ENCODE results near the gene PLOD1.
"Not testable (repeated sequence)": the region's sequence is repeated elsewhere in the genome, so short reads cannot be mapped to it uniquely, and the experiment has no call there.

Gene PLOD1

DNA sequence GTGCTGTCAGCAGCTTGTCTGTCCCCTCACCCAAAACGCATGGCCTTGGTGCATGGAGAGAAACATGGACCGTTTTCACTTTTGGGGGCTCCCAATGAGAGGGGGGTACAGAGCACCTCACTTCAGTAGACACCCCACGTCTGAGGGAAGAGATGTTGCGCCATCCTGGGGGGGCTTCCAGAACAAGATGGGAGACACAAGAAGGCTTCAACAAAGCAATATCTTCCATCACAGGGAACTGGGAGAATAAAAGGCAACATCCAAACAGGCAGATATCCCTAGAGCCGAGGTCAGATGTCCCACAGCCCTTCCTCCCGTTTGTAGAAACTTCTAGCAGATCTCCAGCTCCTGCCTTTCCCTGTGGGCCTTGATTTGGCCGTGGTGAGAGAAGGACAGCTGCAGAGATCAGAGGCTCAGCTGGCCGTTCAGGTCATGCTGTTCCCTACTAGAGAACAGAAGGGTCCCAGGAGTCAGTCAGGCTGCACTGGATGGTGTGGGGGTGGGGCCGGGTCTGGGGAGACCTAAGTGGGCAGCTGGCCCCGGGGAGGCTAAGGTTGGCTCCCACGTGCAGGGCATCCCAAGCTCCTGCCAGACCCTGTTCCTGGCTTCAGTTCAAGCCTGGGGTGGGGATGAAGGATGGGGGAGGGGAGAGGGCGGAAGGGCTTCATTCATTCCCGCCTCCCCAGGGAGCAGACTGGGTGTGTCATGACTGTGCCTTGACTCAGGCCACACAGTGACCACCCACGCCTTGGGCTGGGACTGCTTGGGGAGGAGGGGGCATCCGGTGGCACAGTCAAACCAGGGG lies 4.4 kb downstream of the PLOD1 start:
- Histone ChIP-seq H3K4me1 (peaks cover 6% of the 10 kb centered on the region), H3K9me3 (no peaks in the 10 kb centered on the region), H3K27me3 (ENCODE audit: low read depth) (no peaks in the 10 kb centered on the region), H3K36me3 (replicated peaks) (peaks cover 4% of the 10 kb centered on the region; the same call in 1 of the 2 replicates), H3K4me3 (no peak overlapping the region)
- no peak for DNase-seq (ENCODE audit: low spot score in 2 of 2)
- in situ Hi-C loops (cut with MboI; ENCODE audit: low sequenced_read_pairs) = no loop called here

DNA sequence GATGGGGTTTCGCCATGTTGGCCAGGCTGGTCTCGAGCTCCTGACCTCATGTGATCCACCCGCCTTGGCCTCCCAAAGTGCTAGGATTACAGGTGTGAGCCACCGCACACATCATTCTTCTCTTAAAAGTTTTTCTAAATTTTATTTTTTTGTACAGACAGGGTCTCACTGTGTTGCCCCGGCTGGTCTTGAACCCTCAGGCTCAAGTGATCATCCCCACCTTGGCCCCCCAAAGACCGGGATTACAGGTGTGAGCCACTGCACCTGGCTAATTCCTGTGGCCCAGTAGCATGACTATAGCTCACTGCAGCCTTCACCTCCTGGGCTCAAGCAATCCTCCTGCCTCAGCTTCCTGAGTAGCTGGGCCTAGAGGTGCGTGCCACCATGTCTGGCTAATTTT lies 5.3 kb downstream of the PLOD1 start:
- H3K4me3 ChIP-seq; DNase-seq (ENCODE audit: low spot score in 2 of 2); H3K9me3 ChIP-seq; H3K27me3 ChIP-seq (ENCODE audit: low read depth); in situ Hi-C loops (cut with MboI; ENCODE audit: low sequenced_read_pairs); H3K4me1 ChIP-seq; H3K36me3 ChIP-seq (replicated peaks): not testable (repeated sequence)

DNA sequence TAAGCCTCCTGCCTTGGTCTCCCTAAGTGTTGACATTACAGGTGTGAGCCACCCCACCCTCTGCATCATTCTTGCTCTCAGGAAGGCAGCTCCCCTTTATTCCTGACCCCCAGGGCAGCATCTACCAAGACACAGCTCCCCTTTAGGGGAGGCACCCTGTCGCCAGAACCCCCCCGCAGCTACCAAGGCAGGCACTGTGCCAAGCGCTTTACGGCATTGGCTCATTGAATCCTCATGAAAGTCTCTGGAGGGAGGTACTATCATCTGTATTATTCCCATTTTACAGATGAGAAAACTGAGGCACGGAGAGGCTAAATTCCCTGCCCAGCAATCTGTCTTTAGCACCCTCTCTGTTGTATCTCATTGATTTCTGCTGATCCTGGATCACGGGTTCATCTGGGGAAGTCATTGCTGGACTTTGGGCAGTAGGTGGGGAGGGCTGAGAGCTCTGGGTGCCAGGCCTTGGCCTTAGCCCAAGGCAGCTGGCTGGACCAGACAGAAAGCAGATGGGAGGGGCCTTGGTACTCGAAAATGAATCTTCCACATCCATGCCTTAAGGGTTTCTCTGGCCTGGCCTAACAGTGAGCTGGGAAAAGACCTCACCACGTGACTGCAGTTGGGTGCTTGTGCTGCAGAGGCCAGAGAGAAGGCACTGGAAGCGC lies 5.9 kb downstream of the PLOD1 start:
- Histone ChIP-seq H3K4me3 (no peak overlapping the region), H3K4me1 (no peaks in the 10 kb centered on the region), H3K9me3 (no peaks in the 10 kb centered on the region), H3K36me3 (replicated peaks) (peaks cover 7% of the 10 kb centered on the region), H3K27me3 (ENCODE audit: low read depth) (no peaks in the 10 kb centered on the region)
- in situ Hi-C loops (cut with MboI; ENCODE audit: low sequenced_read_pairs) = no loop called here
- DNase-seq (ENCODE audit: low spot score in 2 of 2) = no peak

DNA sequence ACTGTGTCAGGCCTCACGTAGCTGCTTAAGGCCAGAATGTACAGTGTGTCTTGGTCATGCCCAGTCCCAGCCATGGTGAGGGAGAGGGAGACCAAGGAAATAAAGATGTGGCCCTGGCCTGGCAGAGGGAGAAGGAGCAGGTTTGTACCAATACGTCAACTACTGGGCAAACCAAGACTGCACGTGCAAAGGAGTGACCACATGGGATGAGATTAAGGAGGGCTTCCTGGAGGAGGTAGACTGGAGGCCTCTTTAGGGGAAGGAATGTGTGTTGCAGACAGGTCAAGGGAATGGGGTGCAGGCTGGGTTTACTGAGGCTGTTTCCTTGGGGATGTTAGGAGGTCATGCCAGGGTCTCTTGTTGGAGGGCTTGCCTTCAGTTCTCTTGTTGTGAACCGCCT lies 7.8 kb downstream of the PLOD1 start:
- in situ Hi-C loops (cut with MboI; ENCODE audit: low sequenced_read_pairs) = no loop called here
- no peak for DNase-seq (ENCODE audit: low spot score in 2 of 2)

DNA sequence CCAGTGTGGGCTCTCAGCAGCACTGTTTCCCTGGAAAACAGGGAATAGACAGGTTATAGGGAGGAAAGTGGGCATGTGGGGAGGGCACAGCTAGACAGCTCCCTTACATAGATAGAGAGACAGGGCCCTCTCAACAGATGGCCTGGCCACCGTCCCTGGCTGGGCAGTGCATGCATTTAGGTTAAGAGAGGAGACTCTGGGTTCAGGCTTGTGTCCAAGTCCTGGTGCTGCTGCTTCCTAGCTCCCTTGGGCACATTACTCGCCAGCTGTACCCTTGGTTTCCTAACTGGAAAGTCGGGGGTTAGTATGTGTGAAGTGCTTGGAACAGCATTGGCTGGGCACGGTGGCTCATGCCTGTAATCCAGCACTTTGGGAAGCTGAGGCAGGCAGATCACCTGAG lies 9.1 kb downstream of the PLOD1 start:
- no peaks in the 10 kb centered on the region for H3K4me1 ChIP-seq
- no peak for DNase-seq (ENCODE audit: low spot score in 2 of 2)
- in situ Hi-C loops (cut with MboI; ENCODE audit: low sequenced_read_pairs) = no loop called here

More for the DNA sequence above, 7.8 kb downstream of the PLOD1 start:
- H3K36me3 ChIP-seq (replicated peaks) = peaks cover 9% of the 10 kb centered on the region
- no peaks in the 10 kb centered on the region for H3K27me3 ChIP-seq (ENCODE audit: low read depth)
- no peak overlapping the region for H3K4me3 ChIP-seq
- no peaks in the 10 kb centered on the region for H3K4me1 ChIP-seq
- H3K9me3 ChIP-seq = no peaks in the 10 kb centered on the region

DNA sequence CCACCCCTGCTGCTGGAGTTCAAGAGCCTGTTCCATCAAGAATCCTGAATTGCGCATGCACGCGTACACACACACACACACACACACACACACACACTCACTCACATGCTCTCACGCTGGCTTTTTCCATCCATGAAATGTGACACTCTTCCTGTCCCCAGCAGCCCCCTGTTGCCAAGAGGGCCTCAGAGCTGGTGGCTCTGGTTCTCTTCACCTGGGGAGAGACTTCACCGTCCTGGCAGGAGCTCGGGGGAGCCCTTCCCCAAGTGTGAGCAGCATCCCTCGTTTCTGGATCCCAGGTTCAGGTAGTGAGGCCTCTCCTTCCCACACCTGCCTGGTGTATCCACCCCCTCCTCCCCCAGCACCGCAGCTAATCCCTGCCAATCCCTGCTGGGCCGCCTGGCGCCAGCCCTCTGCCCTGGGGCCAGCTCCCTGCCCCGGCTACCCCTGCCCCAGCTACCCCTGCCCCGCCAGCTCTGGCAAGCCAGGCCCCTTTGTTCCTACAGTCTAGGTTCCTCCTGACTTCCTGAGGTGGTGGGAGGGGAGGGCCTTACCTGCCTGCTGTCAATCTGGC lies 9.9 kb downstream of the PLOD1 start:
- Histone ChIP-seq H3K27me3 (ENCODE audit: low read depth) (no peaks in the 10 kb centered on the region), H3K36me3 (replicated peaks) (peaks cover 10% of the 10 kb centered on the region), H3K9me3 (no peaks in the 10 kb centered on the region; the same call in 1 of the 2 replicates), H3K4me3 (no peak overlapping the region), H3K4me1 (no peaks in the 10 kb centered on the region)
- in situ Hi-C loops (cut with MboI; ENCODE audit: low sequenced_read_pairs) = no loop called here
- no peak for DNase-seq (ENCODE audit: low spot score in 2 of 2)

More for the DNA sequence above, 9.1 kb downstream of the PLOD1 start:
- Histone ChIP-seq H3K4me3 (no peak overlapping the region), H3K36me3 (replicated peaks) (peaks cover 12% of the 10 kb centered on the region), H3K27me3 (ENCODE audit: low read depth) (no peaks in the 10 kb centered on the region), H3K9me3 (no peaks in the 10 kb centered on the region; the same call in 1 of the 2 replicates)

DNA sequence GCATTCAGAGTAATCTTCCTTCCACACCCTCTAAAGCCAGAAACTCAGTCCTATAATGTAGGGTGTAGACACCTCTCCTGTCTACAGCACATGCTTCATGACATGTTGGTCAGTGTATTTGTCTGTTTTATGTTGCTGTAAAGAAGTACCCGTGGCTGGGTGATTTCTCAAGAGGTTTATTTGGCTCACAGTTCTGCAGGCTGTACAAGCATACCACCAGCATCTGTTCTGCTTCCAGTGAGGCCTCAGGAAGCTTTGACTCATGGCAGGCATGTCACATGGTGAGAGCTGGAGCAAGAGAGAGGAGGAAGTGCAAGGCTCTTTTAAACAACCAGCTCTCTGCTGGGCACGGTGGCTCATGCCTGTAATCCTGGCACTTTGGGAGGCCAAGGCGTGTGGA lies 12.1 kb downstream of the PLOD1 start:
- Histone ChIP-seq H3K4me1 (no peaks in the 10 kb centered on the region), H3K36me3 (replicated peaks) (peaks cover 23% of the 10 kb centered on the region), H3K27me3 (ENCODE audit: low read depth) (no peaks in the 10 kb centered on the region), H3K9me3 (no peaks in the 10 kb centered on the region; the same call in 1 of the 2 replicates), H3K4me3 (no peak overlapping the region)
- in situ Hi-C loops (cut with MboI; ENCODE audit: low sequenced_read_pairs) = no loop called here
- DNase-seq (ENCODE audit: low spot score in 2 of 2) = no peak

DNA sequence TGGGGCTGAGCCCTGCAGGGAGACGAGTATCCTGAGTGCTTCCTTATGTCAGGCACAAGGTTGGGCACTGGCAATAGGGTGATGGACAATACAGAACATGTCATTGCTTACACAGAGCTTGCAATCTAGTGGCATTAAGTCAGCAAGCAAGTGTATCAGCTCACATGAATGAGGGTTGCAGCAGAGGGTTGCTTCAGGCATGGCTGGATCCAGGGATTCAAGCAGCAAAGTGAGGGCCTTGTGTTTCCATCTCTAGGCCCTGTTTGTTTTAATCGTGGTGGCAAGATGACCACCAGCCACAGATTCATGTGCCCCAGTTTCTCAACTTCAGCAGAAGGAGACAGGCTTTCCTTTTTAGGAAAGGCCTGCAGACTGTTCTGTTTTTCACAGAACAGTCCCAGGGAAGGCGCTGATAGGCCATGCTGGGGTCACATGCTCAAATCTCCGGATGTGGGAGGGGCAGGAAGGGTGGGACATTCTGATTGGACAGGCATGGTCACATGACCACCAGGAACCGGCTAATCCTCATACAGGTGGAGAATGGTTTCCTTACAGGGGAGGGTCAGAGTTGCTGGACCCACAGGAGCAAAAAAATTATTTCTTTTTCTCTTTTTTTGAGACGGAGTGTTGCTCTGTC lies 14.4 kb downstream of the PLOD1 start:
- H3K4me3 ChIP-seq = no peak overlapping the region
- H3K36me3 ChIP-seq (replicated peaks) = peaks cover 27% of the 10 kb centered on the region
- in situ Hi-C loops (cut with MboI; ENCODE audit: low sequenced_read_pairs) = no loop called here
- no peaks in the 10 kb centered on the region for H3K27me3 ChIP-seq (ENCODE audit: low read depth)
- peak in 1 of 2 experiments; percentile 64 for DNase-seq (ENCODE audit: low spot score in 2 of 2)
- no peaks in the 10 kb centered on the region for H3K4me1 ChIP-seq
- no peaks in the 10 kb centered on the region; the same call in 1 of the 2 replicates for H3K9me3 ChIP-seq

DNA sequence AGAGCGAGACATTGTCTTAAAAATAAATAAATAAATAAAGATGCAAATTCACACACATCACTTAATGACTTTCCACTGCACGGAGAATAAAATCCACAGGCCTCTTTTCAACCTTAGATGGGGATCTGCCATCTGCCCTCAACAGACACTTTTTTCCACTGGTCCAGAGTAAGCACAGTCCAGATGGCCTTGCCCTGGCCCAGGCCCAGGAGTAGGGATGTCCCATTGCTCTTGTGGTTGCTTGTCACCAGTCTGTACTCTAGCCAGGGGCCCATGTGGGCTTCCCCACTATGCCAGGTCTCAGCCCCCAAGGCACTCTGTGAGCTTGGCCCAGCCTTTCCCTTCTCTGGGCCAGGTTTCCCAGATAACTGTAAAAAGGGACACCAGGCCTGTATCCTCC lies 17.4 kb downstream of the PLOD1 start:
- in situ Hi-C loops (cut with MboI; ENCODE audit: low sequenced_read_pairs) = no loop called here
- Histone ChIP-seq H3K36me3 (replicated peaks) (peaks cover 29% of the 10 kb centered on the region), H3K27me3 (ENCODE audit: low read depth) (no peaks in the 10 kb centered on the region), H3K4me3 (no peak overlapping the region), H3K9me3 (no peaks in the 10 kb centered on the region; the same call in 1 of the 2 replicates), H3K4me1 (no peaks in the 10 kb centered on the region)
- no peak for DNase-seq (ENCODE audit: low spot score in 2 of 2)

DNA sequence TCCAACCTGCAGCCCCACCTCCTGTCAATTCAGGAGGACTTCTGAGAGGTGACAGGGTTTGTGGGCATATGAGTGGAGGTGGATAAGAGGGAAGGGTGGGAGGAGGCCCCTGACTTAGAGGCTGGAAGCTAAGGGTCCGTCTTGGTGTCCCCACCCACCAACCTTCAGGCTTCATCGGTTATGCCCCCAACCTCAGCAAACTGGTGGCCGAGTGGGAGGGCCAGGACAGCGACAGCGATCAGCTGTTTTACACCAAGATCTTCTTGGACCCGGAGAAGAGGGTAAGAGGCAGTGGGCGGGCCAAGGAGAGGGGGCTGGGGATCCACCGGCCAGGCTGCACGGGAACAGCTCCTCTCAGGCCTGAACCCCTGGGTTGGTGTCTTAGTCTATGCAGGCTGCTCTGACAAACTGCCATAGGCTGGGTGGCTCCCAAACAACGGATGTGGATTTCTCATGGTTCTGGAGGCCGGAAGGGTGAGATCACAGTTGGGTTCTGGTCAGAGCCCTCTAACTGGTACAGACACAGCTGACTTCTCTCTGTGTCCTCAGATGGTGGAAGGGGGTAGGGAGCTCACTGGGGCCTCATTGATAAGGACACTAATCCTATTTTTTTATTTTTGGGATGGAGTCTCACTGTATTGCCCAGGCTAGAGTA lies 18.1 kb downstream of the PLOD1 start:
- Histone ChIP-seq H3K27me3 (ENCODE audit: low read depth) (no peaks in the 10 kb centered on the region), H3K4me1 (no peaks in the 10 kb centered on the region), H3K36me3 (replicated peaks) (peaks cover 33% of the 10 kb centered on the region), H3K9me3 (no peaks in the 10 kb centered on the region; the same call in 1 of the 2 replicates), H3K4me3 (no peak overlapping the region)
- DNase-seq (ENCODE audit: low spot score in 2 of 2) = no peak
- in situ Hi-C loops (cut with MboI; ENCODE audit: low sequenced_read_pairs) = no loop called here

DNA sequence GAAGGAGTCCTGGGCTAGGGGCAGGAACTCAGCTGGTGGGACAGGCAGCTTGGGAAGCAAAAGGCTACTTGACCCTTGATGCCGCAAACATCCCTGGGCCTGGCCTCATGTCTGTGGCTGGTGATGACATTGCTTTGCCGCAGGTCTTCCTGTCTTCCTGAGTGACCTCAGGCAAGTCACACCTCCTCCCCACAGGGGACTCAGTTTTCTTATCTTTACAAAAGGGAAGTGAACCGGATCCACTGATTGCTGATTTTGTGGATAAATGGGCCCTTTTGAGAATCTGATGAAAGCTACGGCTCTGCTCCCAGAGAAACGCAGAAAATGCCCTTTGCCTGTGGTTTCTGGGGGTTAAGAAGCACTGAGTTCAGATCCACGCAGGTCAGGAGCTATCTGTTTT lies 20.7 kb downstream of the PLOD1 start:
- in situ Hi-C loops (cut with MboI; ENCODE audit: low sequenced_read_pairs) = no loop called here
- no peaks in the 10 kb centered on the region for H3K27me3 ChIP-seq (ENCODE audit: low read depth)
- H3K4me1 ChIP-seq = no peaks in the 10 kb centered on the region
- H3K9me3 ChIP-seq = no peaks in the 10 kb centered on the region
- DNase-seq (ENCODE audit: low spot score in 2 of 2) = no peak
- no peak overlapping the region for H3K4me3 ChIP-seq
- peaks cover 38% of the 10 kb centered on the region for H3K36me3 ChIP-seq (replicated peaks)

DNA sequence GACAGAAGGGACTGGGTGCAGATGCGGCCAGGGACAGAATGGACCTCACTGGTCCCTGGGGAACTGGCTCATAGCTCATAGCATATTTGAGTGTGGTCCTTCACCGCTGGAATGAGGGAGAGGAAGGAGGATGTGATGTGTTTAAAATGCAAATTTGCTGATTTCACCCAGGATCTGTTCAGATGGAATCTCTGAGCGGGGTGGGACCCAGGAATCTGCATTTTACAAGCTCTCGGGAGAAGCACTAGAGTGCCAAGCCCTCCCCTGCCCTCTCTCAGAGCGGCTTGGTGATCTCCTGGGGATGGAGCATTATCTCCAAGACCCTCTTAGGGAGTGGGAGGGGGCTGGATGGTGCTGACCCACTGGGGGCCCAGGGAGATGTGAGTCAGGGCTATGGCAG lies 22.9 kb downstream of the PLOD1 start:
- Histone ChIP-seq H3K36me3 (replicated peaks) (peaks cover 44% of the 10 kb centered on the region), H3K4me3 (no peak overlapping the region), H3K27me3 (ENCODE audit: low read depth) (no peaks in the 10 kb centered on the region), H3K9me3 (no peaks in the 10 kb centered on the region), H3K4me1 (no peaks in the 10 kb centered on the region)
- no peak for DNase-seq (ENCODE audit: low spot score in 2 of 2)
- in situ Hi-C loops (cut with MboI; ENCODE audit: low sequenced_read_pairs) = no loop called here

DNA sequence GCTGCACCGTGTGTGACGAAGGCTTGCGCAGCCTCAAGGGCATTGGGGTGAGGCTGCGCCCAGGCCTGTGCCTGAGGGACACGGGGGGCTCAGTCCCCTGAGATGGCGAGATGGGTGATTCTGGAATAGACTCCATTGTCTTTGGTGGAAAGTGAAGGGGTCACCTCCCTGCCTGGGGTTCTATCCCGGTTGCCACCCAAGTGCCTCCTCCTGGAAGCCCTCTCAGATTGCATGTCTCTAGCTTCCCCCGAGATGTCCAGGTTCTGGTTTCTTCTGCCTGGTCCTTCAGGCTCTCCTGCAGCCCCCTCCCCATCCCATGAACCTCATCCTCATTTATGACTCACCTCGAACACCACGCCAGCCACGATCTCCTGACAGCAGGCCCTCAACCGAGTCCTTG lies 23.4 kb downstream of the PLOD1 start:
- in situ Hi-C loops (cut with MboI; ENCODE audit: low sequenced_read_pairs) = no loop called here
- no peak overlapping the region for H3K4me3 ChIP-seq
- peaks cover 45% of the 10 kb centered on the region for H3K36me3 ChIP-seq (replicated peaks)
- no peak for DNase-seq (ENCODE audit: low spot score in 2 of 2)
- no peaks in the 10 kb centered on the region for H3K9me3 ChIP-seq
- H3K27me3 ChIP-seq (ENCODE audit: low read depth) = no peaks in the 10 kb centered on the region
- no peaks in the 10 kb centered on the region for H3K4me1 ChIP-seq
